GM04503 (cell line): ENCODE measurements around the gene DCAF4L1.
A peak's percentile ranks its signal among the peaks of the same experiment; 100 is the strongest.

Experiments used
- DNase-seq: peaks from one replicate; pipeline ENCODE4 v3.0.0-alpha.2; 2012; ENCODE audit warnings: low read depth

DCAF4L1 gene

DNA sequence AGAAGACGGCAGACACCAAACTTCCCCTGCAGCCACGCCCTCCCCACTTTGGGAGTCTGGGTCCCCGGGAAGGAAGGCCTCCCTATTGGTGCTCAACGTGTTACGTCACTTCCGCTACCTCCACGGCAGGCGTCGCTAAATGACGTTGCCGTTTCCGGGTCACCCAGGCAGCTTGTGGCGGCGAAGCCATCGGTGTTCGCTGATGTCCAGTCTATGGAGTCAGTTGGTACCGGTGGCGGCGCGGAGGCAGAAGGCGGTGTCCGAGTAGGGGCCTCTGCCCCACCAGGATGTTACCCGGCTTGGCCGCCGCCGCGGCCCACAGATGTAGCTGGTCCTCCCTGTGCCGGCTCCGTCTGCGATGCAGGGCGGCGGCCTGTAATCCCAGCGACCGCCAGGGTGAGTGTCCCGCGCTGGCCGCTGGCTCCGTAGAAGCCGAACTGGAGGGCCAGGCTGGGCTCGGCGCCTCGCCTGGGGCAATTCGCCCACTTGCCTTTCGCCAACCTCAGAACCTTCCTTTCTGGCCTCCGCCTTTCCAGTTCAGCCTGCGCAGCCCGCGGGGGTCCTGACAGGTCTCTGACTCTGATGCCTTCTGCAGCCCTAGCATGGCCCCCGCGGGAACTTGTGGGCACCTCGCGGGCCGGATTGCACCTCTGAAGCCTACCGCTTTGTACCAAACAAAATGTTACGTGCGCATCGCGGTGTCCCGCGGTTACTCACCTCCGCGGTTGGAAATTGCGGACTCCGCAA is 9.0 kb downstream of the DCAF4L1 start, which contains the start of gene SLC30A9:
Gene SLC30A9, plus strand, starts transcription at position 166 of the 747 bp plus-strand sequence. Its CDS starts 122 bp downstream, at position 288.
- DNase-seq: peak; percentile 74

DNA sequence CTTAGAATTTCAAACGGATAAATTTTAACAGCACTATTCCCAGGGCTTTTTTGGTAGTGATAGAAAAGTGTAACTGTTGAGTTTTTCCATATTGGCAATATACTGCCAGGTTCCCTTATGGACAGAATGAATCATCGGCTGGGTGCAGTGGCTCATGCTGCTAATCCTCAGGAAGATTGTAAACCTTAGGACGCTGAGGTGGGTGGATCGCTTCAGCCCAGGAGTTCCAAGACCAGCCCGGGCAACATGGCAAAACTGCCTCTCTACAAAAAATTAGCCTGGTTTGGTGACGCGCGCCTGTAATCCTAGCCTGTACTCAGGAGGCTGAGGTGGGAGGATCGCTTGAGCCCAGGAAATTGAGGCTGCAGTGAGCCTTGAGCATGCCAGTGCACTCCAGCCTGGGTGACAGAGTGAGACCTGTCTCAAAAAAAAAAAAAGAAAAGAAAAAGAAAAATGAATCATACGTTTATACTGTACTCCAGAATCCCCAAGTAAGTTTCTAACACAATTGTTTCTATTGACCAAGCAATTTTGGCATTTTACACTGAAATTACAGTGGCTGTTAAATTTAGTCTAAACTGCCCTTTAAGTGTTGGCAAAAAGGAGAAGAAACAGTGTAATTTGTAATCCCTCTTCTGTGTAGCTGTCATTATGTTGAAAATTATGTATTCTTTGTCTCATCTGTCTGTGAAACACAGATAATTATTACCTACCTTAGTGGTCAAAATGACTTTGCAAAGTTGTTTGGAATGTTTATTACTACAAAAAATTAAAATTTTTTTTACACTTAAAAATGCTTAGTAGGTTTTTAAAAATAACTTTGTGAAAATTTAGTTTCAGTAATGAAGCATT is 10.6 kb downstream of the DCAF4L1 start:
- DNase-seq: no peak

DNA sequence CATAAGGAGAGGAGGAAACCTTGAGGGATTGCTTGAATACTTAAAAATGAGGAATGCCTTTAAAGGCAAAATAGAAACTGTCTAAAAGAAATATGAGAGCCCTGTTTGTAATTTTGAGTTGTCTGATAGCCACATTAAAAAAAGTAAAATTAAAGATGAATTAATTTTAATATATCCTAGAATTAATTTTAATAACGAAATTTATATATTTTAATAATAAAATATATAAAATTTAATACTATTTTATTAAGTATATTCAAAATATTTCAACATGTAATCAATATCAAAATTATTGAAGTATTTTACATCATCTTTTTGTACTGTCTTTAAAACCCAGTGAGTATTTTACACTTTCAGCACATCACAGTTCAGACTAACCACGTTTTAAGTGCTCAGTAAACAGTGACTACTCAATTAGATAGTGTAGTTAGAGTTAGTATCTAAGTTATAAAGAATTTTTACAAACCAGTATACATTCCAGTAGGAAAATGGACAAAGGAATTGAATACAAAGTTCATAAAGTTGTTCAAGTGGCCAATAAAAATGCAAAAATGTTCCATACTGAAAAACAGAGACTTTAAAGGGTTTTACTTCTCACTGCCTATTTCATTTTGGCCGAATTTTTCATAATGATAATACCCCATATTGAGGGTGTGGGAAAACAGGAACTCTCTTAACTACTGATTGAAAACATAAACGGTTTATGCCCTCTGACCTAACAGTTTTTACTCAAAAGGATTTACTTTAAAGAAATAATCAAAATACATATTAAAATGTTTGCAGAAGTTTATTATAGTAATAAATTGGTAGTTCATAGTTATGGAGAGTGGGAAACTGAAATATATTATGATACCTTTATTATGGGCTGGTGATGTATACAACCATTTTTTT is 11.7 kb downstream of the DCAF4L1 start:
- no peak for DNase-seq

DNA sequence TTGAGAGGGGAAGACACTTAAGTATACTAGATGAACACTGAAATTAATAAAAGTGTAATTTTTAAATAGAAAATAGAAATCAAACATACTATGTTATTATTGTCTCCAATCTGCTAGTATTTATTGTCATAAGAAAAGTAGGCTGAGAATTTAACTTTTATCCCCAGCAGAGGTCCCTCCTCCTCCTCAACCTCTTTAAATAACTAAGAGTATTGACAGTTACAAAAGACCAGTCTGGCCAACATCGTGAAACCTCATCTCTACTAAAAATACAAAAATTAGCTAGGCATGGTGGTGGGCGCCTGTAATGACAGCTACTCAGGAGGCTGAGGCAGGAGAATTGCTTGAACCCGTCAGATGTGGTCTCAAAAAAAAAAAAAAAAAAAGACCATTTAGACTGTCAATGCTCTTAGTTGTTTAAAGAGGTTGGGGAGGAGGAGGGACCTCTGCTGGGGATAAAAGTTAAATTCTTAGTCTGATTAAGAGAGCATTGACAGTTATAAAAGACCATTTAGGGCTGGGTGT is 13.0 kb downstream of the DCAF4L1 start:
- DNase-seq: no peak

DNA sequence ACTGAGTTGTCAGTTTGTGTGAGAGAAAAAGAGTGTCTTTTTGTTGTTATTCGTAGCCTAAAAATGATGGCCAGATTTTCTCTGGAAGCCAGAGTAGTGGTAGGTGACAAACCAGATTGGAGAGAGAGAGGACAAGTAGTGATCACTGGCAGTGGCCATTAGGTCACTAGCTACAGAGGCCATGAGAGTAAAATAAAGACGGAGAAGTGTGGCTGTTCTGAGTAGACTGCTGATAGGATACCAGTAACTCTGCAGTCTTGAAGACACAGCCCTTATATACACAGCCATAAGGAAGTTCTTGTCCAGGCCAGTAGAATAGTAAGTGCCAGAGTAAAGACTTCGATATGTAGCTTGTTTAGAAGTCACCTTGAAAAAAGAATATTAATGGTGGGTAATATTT is 16.5 kb downstream of the DCAF4L1 start:
- DNase-seq: no peak

DNA sequence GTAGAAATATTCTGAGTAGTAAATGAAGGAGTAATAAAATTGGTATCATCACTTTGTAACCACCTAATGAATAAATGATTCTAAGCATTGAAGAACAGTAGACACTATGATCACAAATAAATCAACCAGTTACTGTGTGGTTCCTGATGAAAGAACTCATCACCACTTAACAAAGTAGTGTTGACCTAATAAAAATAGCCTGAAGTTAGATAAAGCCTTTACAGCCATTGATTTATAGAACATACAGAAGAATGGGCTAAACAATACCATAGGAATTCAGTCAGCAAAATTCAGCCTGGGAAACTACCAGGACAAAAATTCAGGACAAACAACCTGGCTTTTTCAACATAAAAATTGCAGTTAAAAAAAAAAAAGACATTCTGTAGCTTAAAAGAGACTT is 17.8 kb downstream of the DCAF4L1 start:
- DNase-seq: no peak

DNA sequence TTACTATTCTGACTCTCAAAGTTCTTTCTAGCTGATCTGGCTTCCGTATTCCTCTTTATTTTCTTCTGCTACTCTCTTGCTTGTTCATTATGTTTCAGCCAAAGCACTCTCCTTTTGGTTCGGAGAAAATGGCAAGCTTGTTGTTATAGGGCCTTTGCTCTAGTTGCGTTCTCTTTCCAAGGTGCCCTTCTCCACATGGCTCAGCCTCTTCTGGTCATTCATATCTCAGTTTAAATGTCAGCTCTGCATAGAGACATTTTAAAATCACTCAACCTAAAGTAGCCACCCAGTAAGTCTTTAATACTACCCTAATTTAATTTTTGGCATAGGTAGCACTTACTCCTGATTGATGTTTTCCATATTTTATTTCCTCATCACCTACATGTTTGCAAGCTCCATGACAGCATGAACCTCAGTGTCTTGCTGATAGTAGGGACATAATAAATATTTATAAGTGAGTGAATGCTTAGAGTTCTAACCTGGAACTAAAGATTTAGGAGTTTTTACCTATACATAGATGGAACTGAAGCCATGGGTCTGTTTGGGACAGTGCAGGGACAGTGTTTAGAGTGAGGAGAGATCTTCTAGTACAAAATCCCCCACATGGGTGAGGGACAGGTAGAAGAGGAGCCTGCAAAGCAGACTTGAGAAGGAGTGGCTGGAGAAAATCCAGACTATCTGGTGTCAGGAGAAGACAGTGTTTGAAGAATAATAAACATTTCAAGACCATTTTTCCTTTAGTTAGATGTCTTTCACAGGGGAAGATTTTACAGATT is 26.6 kb downstream of the DCAF4L1 start:
- DNase-seq: no peak

DNA sequence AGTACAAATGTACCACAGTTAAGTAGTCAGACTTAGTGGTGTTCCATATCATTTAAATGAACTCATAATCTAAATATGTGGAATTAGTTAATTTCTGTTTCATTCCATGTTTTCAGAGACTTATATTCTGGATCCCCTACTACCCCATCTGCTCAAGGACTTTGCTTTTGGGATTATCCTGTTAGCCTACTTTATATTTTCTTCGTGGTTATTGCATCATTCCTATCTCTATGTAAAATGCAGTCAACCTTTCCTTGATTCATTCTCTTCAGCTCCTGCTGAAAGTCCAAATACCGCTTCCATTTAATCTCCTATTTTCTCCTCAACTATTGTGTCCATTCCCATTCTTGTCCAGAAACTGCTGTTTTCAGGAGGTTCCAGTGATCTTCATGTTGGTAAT is 33.9 kb downstream of the DCAF4L1 start:
- DNase-seq: no peak

DNA sequence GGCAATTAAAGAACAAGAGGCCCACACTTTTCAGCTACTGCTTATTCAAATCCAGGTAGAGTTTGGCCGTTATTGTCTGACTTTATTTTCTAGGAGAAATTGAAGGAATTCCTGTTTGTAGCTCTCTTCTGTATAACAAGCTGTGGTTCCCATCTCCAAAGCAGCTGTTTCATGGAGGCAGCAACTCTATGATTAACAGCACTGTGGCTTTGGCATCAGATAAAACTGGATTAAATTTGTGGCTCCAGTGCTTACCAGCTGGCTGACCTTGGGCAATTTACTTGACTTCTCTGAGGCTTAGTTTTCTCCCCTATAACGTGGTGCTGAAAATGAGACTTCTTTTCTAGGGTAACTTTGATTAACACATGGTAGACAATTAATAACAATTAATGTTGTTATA is 36.9 kb downstream of the DCAF4L1 start:
- DNase-seq: no peak
